ENCODE measurements around the gene SNRPD3.
"Not testable (repeated sequence)": the region's sequence is repeated elsewhere in the genome, so short reads cannot be mapped to it uniquely, and the experiment has no call there.

SNRPD3 gene

DNA sequence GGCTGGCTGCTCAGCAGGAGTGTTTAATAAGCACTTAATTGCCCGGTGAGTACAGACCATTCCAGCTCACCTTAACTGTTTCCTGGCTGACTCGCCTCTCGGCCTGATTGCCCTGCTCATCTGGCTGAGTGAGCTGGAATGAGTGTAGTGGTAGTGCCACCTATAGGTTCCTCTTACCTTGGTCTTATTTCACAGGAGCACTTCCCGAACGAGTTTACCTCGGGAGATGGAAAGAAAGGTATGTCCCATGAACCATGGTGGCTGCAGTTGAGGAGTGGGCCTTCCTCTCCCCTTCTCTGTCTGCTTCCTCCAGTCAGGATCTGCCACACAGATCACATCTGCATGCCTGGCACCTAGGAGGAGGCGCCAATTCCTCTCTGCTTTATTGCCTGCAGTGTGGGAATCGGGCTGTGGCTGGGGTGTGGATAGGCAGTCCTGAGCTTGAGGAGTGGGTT lies 34.0 kb upstream of the SNRPD3 start:
- no peaks in the 10 kb centered on the region for H3K9me3 ChIP-seq (ENCODE audit: severe bottlenecking)
- no peaks in the 10 kb centered on the region for H3K36me3 ChIP-seq (ENCODE audit: low read depth)
- H3K4me3 ChIP-seq (ENCODE audit: severe bottlenecking): no peak overlapping the region
- no peak overlapping the region for H3K27ac ChIP-seq (ENCODE audit: poor library complexity, severe bottlenecking)
- ATAC-seq (ENCODE audit: low read depth) (peak; percentile 99), DNase-seq (ENCODE audit: low spot score) (peak; percentile 87)
- peaks cover 4% of the 10 kb centered on the region for H3K4me1 ChIP-seq (ENCODE audit: insufficient read depth, poor library complexity, severe bottlenecking)
- TF ChIP-seq, protein P1, sequence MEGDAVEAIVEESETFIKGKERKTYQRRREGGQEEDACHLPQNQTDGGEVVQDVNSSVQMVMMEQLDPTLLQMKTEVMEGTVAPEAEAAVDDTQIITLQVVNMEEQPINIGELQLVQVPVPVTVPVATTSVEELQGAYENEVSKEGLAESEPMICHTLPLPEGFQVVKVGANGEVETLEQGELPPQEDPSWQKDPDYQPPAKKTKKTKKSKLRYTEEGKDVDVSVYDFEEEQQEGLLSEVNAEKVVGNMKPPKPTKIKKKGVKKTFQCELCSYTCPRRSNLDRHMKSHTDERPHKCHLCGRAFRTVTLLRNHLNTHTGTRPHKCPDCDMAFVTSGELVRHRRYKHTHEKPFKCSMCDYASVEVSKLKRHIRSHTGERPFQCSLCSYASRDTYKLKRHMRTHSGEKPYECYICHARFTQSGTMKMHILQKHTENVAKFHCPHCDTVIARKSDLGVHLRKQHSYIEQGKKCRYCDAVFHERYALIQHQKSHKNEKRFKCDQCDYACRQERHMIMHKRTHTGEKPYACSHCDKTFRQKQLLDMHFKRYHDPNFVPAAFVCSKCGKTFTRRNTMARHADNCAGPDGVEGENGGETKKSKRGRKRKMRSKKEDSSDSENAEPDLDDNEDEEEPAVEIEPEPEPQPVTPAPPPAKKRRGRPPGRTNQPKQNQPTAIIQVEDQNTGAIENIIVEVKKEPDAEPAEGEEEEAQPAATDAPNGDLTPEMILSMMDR (IDR thresholded peaks at IDR 0.05; ENCODE audit: poor library complexity, severe bottlenecking): peak; percentile 89
- no peaks in the 10 kb centered on the region for H3K27me3 ChIP-seq (ENCODE audit: insufficient read depth, poor library complexity, severe bottlenecking)

DNA sequence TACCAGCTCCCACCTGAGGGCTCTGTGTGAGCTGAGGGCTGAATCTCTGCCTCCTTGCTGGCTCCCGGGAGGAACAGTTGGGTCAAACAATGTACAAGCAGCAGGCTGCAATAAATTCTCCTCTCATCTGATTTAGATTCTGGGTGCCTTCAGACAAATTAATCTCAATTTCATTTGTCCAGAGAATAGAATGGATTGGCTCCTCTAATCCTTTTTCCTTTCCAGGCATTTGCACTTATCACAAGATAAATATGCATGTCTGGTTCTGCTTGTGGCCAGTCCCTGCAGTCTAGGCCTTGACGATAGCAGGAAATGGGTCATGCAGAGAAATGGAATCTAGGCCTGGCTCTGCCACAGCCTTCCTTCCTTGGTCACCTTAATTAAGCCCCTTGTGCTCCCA lies 31.9 kb upstream of the SNRPD3 start:
- no peak overlapping the region for H3K4me3 ChIP-seq (ENCODE audit: severe bottlenecking)
- no peak for ATAC-seq (ENCODE audit: low read depth)
- H3K27ac ChIP-seq (ENCODE audit: poor library complexity, severe bottlenecking): no peak overlapping the region

DNA sequence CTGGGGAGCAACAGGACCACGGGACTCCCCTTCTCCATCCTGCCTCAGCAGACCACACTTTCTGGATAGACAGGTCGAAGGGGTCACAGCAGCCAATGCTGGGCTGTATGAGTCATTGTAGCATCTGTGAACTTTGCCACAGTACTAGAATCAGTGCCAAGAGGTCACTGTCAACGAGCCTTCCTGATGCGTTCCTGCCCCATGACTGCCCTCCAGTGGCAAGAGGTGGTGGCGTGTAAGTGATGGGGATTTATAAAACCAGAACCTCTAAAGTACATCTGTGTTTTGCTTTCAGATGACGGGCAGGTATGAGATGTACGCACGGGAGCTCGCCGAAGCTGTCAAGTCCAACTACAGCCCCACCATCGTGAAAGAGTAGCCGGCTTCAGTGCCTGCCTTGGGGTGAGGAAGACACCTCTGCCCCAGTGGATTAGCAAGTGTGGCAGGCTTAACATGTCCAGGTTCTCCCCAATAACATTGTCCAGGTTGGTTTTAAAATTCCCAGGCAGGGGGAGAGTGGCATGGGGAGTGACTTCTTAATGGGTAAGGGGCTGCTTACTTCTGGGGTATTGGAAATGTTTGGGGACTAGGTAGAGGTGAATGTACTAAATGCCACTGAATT lies 30.3 kb upstream of the SNRPD3 start:
- no peak overlapping the region for H3K4me3 ChIP-seq (ENCODE audit: severe bottlenecking)
- H3K4me1 ChIP-seq (ENCODE audit: insufficient read depth, poor library complexity, severe bottlenecking): peaks cover 4% of the 10 kb centered on the region
- DNase-seq (ENCODE audit: low spot score) (no peak), ATAC-seq (ENCODE audit: low read depth) (peak; percentile 55)
- H3K36me3 ChIP-seq (ENCODE audit: low read depth): no peaks in the 10 kb centered on the region
- no peaks in the 10 kb centered on the region for H3K27me3 ChIP-seq (ENCODE audit: insufficient read depth, poor library complexity, severe bottlenecking)
- TF ChIP-seq, protein P1 (IDR thresholded peaks at IDR 0.05; ENCODE audit: poor library complexity, severe bottlenecking): peak; percentile 87
- H3K9me3 ChIP-seq (ENCODE audit: severe bottlenecking): no peaks in the 10 kb centered on the region
- no peak overlapping the region for H3K27ac ChIP-seq (ENCODE audit: poor library complexity, severe bottlenecking)

More for the DNA sequence above, 31.9 kb upstream of the SNRPD3 start:
- H3K36me3 ChIP-seq (ENCODE audit: low read depth): no peaks in the 10 kb centered on the region
- peaks cover 4% of the 10 kb centered on the region for H3K4me1 ChIP-seq (ENCODE audit: insufficient read depth, poor library complexity, severe bottlenecking)
- no peaks in the 10 kb centered on the region for H3K9me3 ChIP-seq (ENCODE audit: severe bottlenecking)
- TF ChIP-seq, protein P1 (IDR thresholded peaks at IDR 0.05; ENCODE audit: poor library complexity, severe bottlenecking): no peak
- no peaks in the 10 kb centered on the region for H3K27me3 ChIP-seq (ENCODE audit: insufficient read depth, poor library complexity, severe bottlenecking)
- no peak for DNase-seq (ENCODE audit: low spot score)

DNA sequence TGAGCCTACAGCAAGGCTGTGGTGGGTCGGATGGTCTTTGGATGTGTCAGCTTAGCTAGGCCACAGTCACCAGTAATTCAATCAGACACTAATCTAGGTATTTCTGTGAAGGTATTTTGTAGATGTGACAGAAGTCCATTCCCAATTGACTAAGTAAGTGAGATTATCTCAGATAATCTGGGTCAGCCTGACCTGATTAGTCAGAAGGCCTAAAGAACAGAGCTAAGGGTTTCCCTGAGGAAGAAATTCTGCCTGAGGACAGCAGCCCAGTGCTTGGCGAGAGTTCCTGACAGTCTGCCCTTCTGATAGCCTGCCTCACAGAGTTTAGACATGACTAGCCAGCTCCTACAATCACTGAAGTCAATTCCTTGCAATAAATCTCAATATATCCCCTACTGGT lies 29.6 kb upstream of the SNRPD3 start:
- Histone ChIP-seq H3K36me3 (ENCODE audit: low read depth) (no peaks in the 10 kb centered on the region), H3K4me1 (ENCODE audit: insufficient read depth, poor library complexity, severe bottlenecking) (peaks cover 4% of the 10 kb centered on the region), H3K9me3 (ENCODE audit: severe bottlenecking) (no peaks in the 10 kb centered on the region), H3K27ac (ENCODE audit: poor library complexity, severe bottlenecking) (no peak overlapping the region), H3K27me3 (ENCODE audit: insufficient read depth, poor library complexity, severe bottlenecking) (no peaks in the 10 kb centered on the region), H3K4me3 (ENCODE audit: severe bottlenecking) (no peak overlapping the region)
- no peak for ATAC-seq (ENCODE audit: low read depth)
- TF ChIP-seq, protein P1 (IDR thresholded peaks at IDR 0.05; ENCODE audit: poor library complexity, severe bottlenecking): no peak
- no peak for DNase-seq (ENCODE audit: low spot score)

DNA sequence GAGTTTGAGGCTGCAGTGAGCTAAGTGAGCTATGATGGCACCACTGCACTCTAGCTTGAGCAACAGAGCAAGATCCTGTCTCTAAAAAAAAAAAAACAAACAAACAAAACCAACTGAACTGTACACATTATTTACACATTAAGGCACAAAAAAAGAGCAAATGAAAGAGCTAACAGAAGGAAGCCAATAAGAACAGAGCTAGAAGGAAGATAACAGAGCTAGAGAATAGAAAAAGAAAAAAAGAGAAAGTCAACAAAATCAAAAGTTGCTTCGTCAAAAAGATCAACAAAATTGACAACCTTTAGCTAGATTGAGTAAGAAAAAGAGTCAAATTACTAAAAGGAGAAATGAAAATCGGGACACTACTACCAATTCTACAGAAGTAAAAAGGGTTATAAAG lies 25.9 kb upstream of the SNRPD3 start:
- Histone ChIP-seq H3K9me3 (ENCODE audit: severe bottlenecking) (no peaks in the 10 kb centered on the region), H3K27ac (ENCODE audit: poor library complexity, severe bottlenecking) (no peak overlapping the region)
- ATAC-seq (ENCODE audit: low read depth): no peak

DNA sequence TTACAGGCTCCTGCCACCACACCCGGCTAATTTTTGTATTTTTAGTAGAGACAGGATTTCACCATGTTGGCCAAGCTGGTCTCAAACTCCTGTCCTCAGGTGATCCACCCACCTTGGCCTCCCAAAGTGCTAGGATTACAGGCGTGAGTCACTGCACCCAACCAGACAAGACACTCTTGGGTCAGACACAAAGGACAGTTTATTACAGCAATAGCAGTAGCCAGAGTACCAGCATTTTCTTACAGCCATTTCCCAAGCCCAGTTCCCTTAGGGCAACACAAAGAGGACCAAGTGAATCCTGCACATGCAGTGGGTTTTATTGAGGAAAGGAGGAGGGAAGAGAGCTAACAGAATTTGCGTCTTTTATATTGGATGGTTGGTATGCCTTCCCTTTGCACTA lies 24.8 kb upstream of the SNRPD3 start:
- H3K36me3 ChIP-seq (ENCODE audit: low read depth); H3K4me3 ChIP-seq (ENCODE audit: severe bottlenecking); H3K4me1 ChIP-seq (ENCODE audit: insufficient read depth, poor library complexity, severe bottlenecking); H3K27me3 ChIP-seq (ENCODE audit: insufficient read depth, poor library complexity, severe bottlenecking); H3K27ac ChIP-seq (ENCODE audit: poor library complexity, severe bottlenecking); DNase-seq (ENCODE audit: low spot score); H3K9me3 ChIP-seq (ENCODE audit: severe bottlenecking): not testable (repeated sequence)
- ATAC-seq (ENCODE audit: low read depth): peak; percentile 19; the same call in 1 of the 3 replicates

More for the DNA sequence above, 25.9 kb upstream of the SNRPD3 start:
- TF ChIP-seq, protein P1 (IDR thresholded peaks at IDR 0.05; ENCODE audit: poor library complexity, severe bottlenecking): no peak
- Histone ChIP-seq H3K36me3 (ENCODE audit: low read depth) (no peaks in the 10 kb centered on the region), H3K4me1 (ENCODE audit: insufficient read depth, poor library complexity, severe bottlenecking) (no peaks in the 10 kb centered on the region), H3K4me3 (ENCODE audit: severe bottlenecking) (no peak overlapping the region), H3K27me3 (ENCODE audit: insufficient read depth, poor library complexity, severe bottlenecking) (no peaks in the 10 kb centered on the region)
- DNase-seq (ENCODE audit: low spot score): no peak
